Measurements from ENCODE around the gene CD36.
"Not testable (repeated sequence)": the region's sequence is repeated elsewhere in the genome, so short reads cannot be mapped to it uniquely, and the experiment has no call there.

CD36 gene

DNA sequence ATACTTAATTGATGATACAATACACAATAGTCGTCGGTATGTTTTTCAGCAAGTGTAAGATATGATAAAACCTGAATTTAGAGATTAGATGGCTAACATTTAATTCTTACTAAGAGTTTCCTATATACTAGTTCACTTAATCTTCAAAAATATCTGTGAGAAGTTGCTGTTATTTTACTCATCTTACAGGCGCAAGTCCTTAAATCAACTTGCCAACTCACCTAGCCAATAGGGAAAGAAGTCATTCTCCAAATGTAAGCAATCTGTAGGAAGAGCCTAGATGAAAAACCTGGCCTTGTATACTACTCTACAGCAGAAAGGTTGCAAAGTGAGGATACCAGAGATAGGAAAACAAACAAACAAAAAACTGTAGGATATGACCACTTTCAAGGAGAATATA is 10.6 kb downstream of the CD36 start:
- H3K4me3 ChIP-seq (ENCODE audit: low read depth, low read length) = no peak overlapping the region

DNA sequence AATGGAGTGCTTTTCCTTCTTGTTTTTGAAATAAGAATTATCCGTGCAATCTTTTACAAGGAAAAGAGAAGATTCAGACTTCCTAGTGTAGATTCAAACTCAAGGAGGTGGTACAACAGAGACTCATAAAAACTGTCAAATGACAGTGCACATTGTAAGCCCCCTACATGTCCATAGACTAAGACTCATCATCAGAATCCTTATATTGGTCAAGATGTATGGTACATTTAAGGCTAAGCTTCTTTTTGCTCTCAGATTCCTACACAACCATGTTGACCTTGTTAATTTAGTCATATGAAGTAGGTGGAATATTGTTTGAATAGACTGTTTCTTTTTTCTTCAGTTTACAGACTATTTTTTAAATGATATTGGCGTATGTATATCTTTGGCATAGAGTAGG is 11.6 kb downstream of the CD36 start:
- H3K4me3 ChIP-seq (ENCODE audit: low read depth, low read length) = no peak overlapping the region

DNA sequence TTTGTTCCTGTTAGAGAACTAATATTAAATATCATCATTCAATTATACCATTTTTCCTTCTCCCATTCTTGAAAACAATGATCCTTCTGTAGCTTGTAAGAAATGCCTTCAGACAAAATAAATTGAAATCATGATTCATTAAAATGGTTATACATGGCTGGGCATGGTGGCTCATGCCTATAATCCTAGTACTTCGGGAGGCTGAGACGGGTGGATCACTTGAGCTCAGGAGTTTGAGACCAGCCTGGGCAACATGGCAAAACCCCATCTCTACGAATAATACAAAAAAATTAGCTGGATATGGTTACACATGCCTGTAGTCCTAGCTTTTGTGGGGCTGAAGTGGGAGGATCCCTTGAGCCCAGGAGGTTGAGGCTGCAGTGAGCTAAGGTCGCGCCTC is 13.0 kb downstream of the CD36 start:
- H3K4me3 ChIP-seq (ENCODE audit: low read depth, low read length) = no peak overlapping the region

GRCh38 chr7:80653244-80653643 is 14.8 kb downstream of the CD36 start:
- no peak overlapping the region for H3K4me3 ChIP-seq (ENCODE audit: low read depth, low read length)

GRCh38 chr7:80654887-80655340 is 16.5 kb downstream of the CD36 start:
- H3K4me3 ChIP-seq (ENCODE audit: low read depth, low read length) = no peak overlapping the region

DNA sequence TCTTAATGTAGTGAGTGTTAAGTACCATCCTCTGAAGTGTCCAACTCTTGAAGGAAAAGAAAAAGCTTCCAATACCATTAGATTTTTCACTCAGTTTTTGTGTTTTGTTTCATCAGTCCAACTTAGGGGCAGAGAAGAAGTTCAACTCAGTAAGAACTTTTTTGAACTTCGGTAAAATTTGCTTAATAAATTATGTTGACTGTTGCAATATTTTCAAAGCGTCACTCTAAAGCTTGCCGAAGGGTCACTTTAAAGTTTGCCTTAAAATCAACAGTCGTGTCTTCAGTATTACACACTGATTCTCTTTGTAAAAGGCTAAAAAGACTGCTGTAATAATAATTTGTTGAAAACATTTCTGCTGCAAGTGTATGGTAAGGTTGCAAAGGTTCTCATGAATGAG is 17.6 kb downstream of the CD36 start:
- H3K4me3 ChIP-seq (ENCODE audit: low read depth, low read length) = no peak overlapping the region

DNA sequence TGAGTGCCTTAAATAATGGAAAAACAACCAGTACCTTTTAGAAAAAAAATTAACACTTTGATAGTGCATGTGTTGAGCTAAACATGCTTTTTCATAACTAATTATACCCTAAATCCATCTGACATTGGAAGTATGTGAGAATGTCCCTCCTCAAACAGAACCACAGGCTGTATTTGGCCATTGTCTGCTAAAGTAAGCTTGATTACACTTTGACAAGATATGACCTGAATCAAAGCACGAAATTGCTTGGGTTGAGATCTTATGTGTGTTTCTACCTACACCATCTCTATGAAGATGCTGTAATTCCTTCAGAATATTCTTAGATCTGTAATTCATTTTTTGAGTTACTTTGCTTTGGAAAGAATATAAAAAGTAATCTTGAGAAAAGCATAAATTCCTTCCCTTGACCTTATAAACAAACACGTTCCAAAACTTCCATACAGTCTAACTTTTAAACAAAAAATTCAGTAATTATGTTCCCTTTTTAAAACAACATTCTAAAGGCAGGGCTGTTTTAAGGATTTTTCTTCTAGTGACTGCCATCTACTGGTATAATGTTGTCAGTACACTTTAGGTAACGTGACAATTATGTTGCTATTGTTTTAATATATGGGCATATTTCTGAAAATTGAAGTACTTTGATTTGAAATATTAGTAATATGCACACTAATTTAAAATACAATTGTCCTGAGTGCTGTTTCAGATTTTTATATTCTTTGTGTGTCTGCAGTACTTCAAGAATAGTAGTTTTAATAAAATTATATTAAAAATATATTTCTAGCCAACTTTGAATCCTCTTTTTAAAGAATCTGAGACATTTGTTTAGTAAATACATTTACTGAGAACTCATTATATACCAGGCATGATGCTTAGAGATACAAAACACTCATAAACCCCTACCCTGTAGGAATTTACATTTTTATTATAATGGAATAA is 20.9 kb downstream of the CD36 start:
- H3K4me3 ChIP-seq (ENCODE audit: low read depth, low read length) = no peak overlapping the region

- H3K4me3 ChIP-seq (ENCODE audit: low read depth, low read length) = no peak overlapping the region
Observed at GRCh38 chr7:80660939-80661338, 22.5 kb downstream of the CD36 start.

GRCh38 chr7:80661729-80662128 is 23.3 kb downstream of the CD36 start:
- H3K4me3 ChIP-seq (ENCODE audit: low read depth, low read length) = no peak overlapping the region

DNA sequence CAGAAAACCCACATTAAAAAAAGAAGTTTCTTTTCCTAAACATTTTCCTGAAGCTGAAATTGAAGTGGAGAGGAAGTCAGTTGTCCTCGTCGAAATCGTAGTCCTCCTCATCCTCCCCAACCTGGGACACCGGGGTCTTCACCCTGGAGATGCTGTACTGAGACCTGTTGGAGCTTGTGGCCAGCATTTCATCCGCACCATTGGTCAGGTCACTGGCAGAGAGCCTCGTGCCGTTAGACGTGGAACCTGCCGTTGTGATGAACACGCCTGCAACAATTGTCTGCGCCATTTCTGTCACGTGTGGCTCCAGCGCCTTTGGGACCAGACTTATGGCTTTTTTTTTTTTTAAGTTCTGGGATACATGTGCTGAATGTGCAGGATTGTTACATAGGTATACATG is 23.8 kb downstream of the CD36 start:
- H3K4me3 ChIP-seq (ENCODE audit: low read depth, low read length) = no peak overlapping the region

GRCh38 chr7:80665526-80665925 is 27.1 kb downstream of the CD36 start:
- H3K4me3 ChIP-seq (ENCODE audit: low read depth, low read length) = no peak overlapping the region

DNA sequence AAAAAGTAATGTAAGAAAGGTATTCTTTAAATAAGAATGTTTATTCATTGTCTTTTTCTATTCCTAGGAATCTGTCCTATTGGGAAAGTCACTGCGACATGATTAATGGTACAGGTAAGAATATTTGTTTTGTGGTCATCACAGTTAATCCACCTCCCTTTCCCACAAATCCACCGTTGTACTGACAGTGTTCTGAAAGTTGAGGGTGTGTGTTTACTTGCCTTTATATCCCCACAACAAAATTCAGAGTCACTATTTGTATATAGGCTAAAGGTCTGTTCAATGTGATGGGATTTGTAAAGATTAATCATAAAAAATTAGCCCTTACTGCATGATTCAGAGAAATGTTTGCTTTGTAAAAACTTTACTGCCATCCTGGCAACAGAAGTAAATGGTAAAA is 27.9 kb downstream of the CD36 start:
- H3K4me3 ChIP-seq (ENCODE audit: low read depth, low read length) = no peak overlapping the region

- not testable (repeated sequence) for H3K4me3 ChIP-seq (ENCODE audit: low read depth, low read length)
Observed at GRCh38 chr7:80669367-80669766, 30.9 kb downstream of the CD36 start.

DNA sequence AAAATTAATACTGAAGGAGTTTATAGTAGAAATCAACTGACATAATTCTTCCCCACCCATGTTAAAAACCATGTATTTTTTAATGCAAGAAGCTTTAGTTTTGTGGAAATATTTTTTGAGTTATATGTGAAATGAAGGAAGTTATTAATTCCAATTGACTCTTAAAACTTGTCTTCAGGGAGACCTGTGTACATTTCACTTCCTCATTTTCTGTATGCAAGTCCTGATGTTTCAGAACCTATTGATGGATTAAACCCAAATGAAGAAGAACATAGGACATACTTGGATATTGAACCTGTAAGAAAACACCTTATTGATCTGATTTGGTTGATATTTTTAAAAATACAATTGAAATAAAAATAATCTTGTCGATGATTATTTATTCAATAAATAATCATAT is 33.3 kb downstream of the CD36 start:
- H3K4me3 ChIP-seq (ENCODE audit: low read depth, low read length) = no peak overlapping the region

GRCh38 chr7:80675090-80675489 is 36.6 kb downstream of the CD36 start:
- no peak overlapping the region for H3K4me3 ChIP-seq (ENCODE audit: low read depth, low read length)

GRCh38 chr7:80676404-80676803 is 38.0 kb downstream of the CD36 start:
- H3K4me3 ChIP-seq (ENCODE audit: low read depth, low read length) = no peak overlapping the region

DNA sequence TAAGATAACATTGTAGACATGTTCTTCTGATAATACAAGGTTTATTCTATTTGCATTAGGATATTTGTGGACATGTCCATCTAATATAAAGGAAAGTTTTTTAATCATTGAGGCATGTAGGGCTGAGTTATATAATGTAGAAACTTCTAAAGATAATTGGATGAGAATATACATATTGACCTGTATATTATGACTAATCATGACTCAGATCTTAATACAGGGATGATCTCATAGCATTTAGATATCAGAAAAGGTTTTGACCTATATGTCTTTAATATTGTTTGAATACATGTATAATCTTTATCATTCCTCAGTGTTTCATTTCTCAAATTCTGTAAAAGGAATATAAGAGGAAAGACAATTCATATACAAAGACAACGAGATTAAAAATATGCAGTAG is 39.2 kb downstream of the CD36 start:
- H3K4me3 ChIP-seq (ENCODE audit: low read depth, low read length) = no peak overlapping the region

- H3K4me3 ChIP-seq (ENCODE audit: low read depth, low read length) = no peak overlapping the region
Observed at GRCh38 chr7:80678707-80679106, 40.3 kb downstream of the CD36 start.

GRCh38 chr7:80679921-80680907 is 41.8 kb downstream of the CD36 start:
- no peak overlapping the region for H3K4me3 ChIP-seq (ENCODE audit: low read depth, low read length)

DNA sequence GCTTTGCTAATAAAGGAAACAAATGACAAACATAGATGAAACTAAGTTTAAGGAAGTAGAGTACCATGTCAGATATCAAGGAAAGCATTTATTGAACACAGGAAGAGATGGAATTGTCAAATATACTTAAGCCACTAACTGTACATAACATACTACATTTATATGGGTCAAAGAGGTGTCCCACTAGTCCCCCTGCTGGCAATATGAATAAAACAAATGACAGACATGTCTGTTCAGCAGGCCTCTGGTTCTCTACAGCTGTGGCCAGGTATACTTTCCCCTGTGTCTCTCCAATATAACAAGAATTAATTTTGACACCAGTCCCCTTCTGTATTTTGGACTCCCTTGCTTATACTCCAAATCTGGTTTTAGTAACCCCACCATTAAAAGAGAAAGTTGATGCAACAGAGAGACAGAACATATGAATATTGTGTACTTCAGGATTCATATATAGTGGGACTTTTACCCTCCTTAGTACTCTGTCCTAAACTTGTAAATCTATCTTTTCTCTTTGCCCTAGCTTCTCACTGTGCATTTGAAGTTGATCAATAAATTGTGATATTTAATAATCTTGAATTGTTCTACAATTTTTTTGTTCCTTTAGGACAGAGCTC is 42.9 kb downstream of the CD36 start:
- H3K4me3 ChIP-seq (ENCODE audit: low read depth, low read length) = no peak overlapping the region

DNA sequence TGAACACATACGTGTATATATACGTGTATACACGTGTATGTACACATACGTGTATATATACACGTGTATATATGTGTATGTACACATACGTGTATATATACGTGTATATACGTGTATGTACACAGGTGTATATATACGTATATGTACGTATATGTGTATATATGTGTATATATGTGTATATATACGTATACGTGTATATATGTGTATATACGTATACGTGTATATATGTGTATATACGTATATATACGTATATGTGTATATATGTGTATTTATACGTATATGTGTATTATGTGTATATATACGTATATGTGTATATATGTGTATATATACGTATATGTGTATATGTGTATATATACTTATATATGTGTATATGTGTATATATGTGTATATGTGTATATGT is 44.3 kb downstream of the CD36 start:
- no peak overlapping the region for H3K4me3 ChIP-seq (ENCODE audit: low read depth, low read length)
